GM12874 (cell line): ENCODE measurements around the gene ZNF441.

ENCODE experiments used
- TF ChIP-seq, protein P1 (sequence below): IDR thresholded peaks from 2 replicates; pipeline ENCODE4 v1.5.1; 2011; ENCODE audit warnings: low read depth, mild to moderate bottlenecking, control low read depth, low read length, moderate library complexity; ENCODE audit not compliant: insufficient read depth

The ZNF441 gene

DNA sequence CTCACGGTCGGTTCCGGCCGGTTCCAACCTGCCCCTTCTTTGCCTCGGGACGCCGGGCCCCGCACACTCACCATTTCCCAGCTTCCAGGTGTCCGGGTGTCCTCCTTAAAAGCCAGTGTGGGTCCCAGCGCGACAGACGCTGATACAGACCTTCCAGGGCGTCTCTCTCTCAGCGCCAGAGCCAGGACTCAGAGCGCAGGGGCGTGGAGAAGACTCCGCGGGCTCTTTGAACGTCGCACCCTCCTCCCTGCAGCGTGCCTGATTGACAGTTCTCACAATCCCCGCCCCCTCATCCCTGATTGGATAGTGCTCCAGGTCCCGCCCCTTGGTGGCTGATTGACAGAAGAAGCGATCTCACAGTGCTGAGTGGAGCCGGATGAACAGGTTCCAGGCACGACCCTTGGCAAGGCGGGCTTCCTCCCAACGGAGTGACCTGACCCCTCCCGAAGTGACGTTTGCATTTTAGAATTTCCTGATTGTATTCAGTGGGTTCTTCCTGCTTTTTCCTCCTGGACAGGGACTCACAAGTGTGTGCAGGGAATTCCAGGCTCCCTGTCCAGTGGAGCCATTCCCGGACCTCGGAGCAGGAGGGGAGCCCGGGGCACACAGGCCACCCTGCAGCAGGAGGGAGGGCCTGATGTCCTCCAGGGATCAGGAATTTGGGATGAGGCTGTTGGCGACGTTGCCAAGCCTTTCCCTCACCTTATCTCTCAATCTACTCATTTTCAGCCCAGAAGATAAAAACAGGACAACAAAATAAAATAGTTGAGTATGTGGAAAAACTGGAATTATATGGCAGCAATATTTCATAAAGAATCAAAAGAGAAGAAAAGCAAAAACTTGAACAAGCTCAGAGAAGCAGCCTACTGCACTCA is 27.8 kb upstream of the ZNF441 start, which contains the start of gene ZNF823:
Gene ZNF823, minus strand, starts transcription at position 201 of the 875 bp plus-strand sequence. Its CDS starts 127 bp downstream, at position 74.
- TF ChIP-seq, protein P1, sequence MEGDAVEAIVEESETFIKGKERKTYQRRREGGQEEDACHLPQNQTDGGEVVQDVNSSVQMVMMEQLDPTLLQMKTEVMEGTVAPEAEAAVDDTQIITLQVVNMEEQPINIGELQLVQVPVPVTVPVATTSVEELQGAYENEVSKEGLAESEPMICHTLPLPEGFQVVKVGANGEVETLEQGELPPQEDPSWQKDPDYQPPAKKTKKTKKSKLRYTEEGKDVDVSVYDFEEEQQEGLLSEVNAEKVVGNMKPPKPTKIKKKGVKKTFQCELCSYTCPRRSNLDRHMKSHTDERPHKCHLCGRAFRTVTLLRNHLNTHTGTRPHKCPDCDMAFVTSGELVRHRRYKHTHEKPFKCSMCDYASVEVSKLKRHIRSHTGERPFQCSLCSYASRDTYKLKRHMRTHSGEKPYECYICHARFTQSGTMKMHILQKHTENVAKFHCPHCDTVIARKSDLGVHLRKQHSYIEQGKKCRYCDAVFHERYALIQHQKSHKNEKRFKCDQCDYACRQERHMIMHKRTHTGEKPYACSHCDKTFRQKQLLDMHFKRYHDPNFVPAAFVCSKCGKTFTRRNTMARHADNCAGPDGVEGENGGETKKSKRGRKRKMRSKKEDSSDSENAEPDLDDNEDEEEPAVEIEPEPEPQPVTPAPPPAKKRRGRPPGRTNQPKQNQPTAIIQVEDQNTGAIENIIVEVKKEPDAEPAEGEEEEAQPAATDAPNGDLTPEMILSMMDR, result no peak

DNA sequence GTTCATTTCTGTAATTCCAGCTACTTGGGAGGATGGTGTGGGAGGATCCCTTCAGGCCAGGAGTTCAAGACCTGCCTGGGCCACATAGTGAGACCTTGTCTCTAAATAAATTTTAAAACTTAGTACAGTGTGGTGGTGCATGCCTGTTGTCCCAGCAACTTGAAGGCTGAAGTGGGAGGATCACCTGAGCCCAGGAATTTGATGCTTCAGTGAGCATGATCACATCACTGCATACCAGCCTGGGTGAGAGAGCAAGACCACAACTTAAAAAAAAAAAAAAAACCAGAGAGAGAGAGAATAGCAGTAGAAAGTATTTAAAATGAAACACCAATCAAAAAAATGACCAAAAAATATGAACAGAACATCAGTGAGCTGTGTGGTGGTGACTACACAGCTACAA is 20.9 kb upstream of the ZNF441 start:
- TF ChIP-seq, protein P1, result no peak

DNA sequence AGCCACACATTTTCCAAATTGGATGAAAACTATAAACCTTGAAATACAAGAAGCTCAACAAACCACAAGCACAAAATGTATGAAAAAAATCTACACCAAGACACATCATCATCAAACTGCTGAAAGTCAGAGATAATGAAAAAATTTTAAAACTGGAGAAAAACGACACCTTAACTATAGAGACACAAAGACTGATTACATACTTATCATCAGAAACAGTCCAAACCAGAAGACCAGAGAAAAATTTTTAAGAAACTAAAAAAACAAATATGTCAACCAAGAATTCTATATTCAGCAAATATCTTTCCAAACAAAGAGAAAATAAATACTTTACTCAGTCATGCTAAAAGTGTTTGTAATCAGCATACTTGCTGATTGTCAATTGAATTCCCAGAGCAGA is 19.5 kb upstream of the ZNF441 start:
- TF ChIP-seq, protein P1, result no peak

DNA sequence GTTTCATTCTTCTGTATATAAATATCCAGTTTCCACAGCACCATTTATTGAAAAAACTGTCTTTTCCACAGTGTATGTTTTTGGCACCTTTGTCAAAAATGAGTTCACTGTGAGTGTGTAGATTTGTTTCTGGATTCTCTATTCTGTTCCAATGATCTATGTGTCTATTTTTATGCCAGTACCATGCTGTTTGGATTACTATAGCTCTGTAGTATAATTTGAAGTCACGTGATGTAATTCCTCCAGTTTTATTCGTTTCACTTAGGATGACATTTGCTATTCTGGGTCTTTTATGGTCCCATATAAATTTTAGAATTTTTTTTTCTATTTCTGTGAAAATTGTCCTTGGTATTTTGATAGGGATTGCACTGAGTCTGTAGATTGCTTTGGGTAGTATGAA is 17.0 kb upstream of the ZNF441 start:
- TF ChIP-seq, protein P1, result no peak

DNA sequence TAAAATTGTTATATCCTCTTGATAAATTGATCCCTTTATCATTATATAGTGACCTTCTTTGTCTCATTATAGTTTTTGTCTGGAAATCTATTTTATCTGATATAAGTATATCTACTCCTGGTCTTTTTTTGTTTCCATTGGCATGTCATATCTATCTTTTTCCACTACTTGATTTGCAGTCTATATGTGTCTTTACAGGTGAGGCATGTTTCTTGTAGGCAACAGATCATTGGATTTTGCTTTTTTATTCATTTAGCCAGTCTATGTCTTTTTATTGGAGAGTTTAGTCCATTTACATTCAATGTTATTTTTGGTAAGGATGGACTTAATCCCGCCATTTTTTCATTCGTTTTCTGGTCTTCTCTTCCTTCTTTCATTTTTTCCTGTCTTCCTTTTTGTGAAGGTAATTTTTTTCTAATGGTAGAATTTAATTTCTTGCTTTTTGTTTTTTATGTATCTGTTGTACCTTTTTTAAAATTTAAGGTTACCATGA is 14.5 kb upstream of the ZNF441 start:
- TF ChIP-seq, protein P1, result no peak

DNA sequence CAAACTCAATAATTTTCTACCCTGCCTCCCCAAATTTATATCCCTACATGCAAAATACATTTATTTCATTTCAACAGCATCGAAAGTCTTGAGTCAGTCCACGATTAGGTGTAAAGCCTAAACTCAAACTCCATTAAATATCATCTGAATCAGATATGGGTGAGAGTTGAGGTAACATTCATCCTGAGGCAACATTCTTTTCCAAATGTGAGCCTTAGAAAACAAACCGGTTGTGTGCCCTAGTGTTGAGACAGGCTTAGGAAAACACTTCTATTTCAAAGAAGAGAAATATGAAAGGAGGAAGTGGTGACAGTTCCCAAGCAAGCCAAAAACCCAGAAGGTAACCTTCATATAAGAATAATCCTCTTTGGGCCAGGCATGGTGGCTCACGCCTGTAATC is 12.1 kb upstream of the ZNF441 start:
- TF ChIP-seq, protein P1, result no peak

DNA sequence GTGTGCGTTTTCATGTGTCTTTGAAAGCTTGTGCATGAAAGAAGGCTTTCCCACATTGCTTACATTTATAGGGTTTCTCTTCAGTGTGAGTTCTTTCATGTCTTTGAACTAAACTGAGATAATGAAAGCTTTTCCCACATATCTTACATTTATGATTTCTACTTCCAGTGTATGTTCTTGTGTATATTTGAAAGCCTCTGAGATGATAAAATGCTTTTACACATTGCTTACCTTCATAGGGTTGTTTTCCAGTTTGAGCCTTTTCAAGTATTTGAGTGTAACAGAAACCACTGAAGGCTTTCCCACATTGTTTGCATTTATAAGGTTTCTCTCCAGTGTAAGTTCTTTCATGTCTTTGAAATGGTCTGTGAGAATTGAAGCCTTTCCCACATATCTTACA is 9.8 kb upstream of the ZNF441 start:
- TF ChIP-seq, protein P1, result no peak
